ENCODE results near the gene OR9A2. TPM values are rescaled to one million over a fixed set of nuclear protein-coding genes. Genes with fewer than 3 reads are reported as not detected.

Gene OR9A2
- total RNA-seq, 4 donors from 2014 or later: not detected

DNA sequence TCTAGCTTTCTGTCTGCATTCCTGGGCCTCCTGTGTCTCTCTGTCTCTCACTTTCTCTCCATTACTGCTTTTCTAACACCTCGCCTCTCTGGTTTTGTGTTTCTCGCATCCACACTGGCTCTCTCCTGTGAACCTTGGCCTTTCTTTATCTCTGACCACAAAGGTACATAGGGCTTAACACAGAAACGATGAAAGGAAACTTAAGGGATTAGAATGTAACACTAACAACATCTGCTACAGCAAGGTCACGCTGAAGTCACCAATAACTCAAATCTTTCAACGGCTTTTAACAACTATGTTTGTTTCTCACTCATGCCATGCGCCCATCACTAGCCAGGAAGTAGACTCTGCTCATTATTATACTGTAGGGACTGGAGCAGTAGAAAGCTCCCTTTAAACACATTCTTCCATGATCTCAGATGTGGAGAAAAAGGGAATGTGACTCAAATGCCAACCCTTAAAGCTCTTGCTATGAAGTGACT, 15.9 kb upstream of the OR9A2 start:
- 52 to 56% methylated on average over 3 to 6 of the region's 6 CpGs for WGBS, 2 donors (ENCODE audit: low coverage in 1 of 2)
- H3K4me3 ChIP-seq: no peak overlapping the region

DNA sequence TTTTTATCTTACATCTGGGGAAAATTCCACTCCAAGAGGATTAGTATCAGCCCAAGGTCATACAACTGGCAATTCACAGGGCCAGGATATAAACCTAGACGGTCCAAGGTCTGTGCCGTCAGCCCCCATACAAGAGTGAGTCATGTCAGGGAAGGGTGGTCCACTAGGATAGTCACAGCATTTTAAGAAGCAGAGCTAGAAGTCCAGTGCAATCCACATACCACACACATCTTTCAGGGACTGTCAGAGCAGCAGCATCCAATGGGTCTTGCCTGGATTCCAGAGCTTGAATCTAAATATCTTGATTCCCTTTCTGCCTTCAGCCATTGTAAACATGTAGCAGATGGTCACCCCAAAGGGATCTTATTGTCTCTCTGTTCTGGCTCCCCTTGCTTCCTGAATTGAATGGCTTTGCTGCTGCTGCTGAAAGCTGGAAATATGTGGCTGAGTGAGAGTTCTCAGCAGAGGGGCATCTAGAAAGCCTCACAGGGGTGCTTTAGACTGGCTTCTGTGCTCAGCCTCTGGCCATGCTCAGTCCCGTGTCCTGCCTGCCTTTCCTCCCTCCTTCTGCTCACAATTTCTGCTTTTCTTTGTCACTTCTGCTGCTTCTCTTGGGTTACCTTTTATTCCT, 15.3 kb upstream of the OR9A2 start:
- no peak for ATAC-seq
- no peaks in the 10 kb centered on the region for H3K36me3 ChIP-seq
- no peak overlapping the region for H3K27ac ChIP-seq
- no peaks in the 10 kb centered on the region for H3K9me3 ChIP-seq
- TF ChIP-seq POLR2AphosphoS5 (IDR thresholded peaks at IDR 0.05): no peak
- TF ChIP-seq, protein P1, sequence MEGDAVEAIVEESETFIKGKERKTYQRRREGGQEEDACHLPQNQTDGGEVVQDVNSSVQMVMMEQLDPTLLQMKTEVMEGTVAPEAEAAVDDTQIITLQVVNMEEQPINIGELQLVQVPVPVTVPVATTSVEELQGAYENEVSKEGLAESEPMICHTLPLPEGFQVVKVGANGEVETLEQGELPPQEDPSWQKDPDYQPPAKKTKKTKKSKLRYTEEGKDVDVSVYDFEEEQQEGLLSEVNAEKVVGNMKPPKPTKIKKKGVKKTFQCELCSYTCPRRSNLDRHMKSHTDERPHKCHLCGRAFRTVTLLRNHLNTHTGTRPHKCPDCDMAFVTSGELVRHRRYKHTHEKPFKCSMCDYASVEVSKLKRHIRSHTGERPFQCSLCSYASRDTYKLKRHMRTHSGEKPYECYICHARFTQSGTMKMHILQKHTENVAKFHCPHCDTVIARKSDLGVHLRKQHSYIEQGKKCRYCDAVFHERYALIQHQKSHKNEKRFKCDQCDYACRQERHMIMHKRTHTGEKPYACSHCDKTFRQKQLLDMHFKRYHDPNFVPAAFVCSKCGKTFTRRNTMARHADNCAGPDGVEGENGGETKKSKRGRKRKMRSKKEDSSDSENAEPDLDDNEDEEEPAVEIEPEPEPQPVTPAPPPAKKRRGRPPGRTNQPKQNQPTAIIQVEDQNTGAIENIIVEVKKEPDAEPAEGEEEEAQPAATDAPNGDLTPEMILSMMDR (IDR thresholded peaks at IDR 0.05): no peak
- no peak for TF ChIP-seq POLR2A (IDR thresholded peaks at IDR 0.05)
- TF ChIP-seq EP300 (IDR thresholded peaks at IDR 0.05): no peak
- no peak overlapping the region for H3K4me3 ChIP-seq
- no peaks in the 10 kb centered on the region for H3K4me1 ChIP-seq
- WGBS, 2 donors (ENCODE audit: low coverage in 1 of 2): 25 to 54% methylated on average over 1 to 3 of the region's 3 CpGs
- no peaks in the 10 kb centered on the region for H3K27me3 ChIP-seq

More for the DNA sequence above, 15.9 kb upstream of the OR9A2 start:
- H3K27me3 ChIP-seq: no peaks in the 10 kb centered on the region
- no peaks in the 10 kb centered on the region for H3K36me3 ChIP-seq
- no peaks in the 10 kb centered on the region for H3K9me3 ChIP-seq
- no peak overlapping the region for H3K27ac ChIP-seq
- TF ChIP-seq EP300 (IDR thresholded peaks at IDR 0.05): no peak
- TF ChIP-seq POLR2AphosphoS5 (IDR thresholded peaks at IDR 0.05): no peak
- no peak for TF ChIP-seq POLR2A (IDR thresholded peaks at IDR 0.05)
- TF ChIP-seq, protein P1 (IDR thresholded peaks at IDR 0.05): no peak
- no peak for ATAC-seq
- H3K4me1 ChIP-seq: no peaks in the 10 kb centered on the region

DNA sequence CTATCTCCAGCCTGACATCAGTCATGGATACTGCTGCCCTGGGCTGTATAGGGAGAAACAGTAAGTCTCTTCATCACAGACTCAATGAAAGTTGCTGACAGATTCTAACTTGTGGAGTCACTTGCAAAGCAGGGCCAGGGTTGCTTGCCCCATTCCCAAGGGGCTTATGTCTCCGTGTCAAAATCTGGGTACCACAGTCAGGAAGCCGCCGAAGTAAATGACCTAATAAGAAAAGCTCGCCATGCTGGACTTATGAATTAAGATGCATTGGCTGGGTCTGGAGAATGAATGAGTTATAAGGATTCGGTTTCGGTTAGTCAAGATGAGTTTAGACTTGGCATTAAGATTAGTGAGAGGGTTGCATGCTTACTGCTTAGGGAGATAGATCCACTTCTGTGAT, 14.4 kb upstream of the OR9A2 start:
- TF ChIP-seq POLR2A (IDR thresholded peaks at IDR 0.05) (no peak), EP300 (IDR thresholded peaks at IDR 0.05) (no peak), POLR2AphosphoS5 (IDR thresholded peaks at IDR 0.05) (no peak)
- TF ChIP-seq, protein P1 (IDR thresholded peaks at IDR 0.05): no peak
- ATAC-seq: no peak
- Histone ChIP-seq H3K36me3 (no peaks in the 10 kb centered on the region), H3K9me3 (no peaks in the 10 kb centered on the region), H3K27ac (no peak overlapping the region), H3K27me3 (no peaks in the 10 kb centered on the region), H3K4me3 (no peak overlapping the region), H3K4me1 (no peaks in the 10 kb centered on the region)
- 82 to 97% methylated on average over 5 to 6 of the region's 6 CpGs for WGBS, 2 donors (ENCODE audit: low coverage in 1 of 2)

DNA sequence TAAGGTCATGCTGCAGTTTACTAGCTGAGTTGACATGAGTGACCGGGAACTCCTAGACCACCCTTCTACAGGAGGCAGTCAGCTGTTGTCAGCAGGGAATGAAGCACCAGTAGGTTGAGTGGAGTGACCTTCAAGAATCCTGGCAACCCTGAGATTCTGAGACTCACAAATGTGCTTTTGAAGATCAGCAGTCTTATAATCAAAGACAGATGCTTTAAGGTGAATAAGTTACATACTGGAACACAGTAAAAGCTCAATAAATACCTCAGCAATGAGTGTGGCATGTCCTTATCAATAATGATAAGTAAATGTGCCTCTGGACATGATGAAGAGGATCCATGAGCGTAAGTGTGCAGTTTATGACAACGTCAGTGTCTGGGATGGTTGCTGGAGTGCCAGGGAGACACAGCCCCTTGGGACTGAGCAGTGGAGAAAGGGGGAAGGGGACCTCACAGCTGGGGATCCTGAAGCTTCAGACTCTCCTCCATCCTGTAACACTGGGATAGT, 13.3 kb upstream of the OR9A2 start:
- Histone ChIP-seq H3K4me1 (no peaks in the 10 kb centered on the region), H3K9me3 (peaks cover 0 to 3% (median 0%) of the 10 kb centered on the region in 3 donors), H3K27me3 (no peaks in the 10 kb centered on the region), H3K4me3 (no peak overlapping the region), H3K27ac (no peak overlapping the region), H3K36me3 (no peaks in the 10 kb centered on the region)
- TF ChIP-seq EP300 (IDR thresholded peaks at IDR 0.05): no peak
- no peak for TF ChIP-seq POLR2A (IDR thresholded peaks at IDR 0.05)
- 50 to 57% methylated on average over 1 to 3 of the region's 3 CpGs for WGBS, 2 donors (ENCODE audit: low coverage in 1 of 2)
- ATAC-seq: no peak

DNA sequence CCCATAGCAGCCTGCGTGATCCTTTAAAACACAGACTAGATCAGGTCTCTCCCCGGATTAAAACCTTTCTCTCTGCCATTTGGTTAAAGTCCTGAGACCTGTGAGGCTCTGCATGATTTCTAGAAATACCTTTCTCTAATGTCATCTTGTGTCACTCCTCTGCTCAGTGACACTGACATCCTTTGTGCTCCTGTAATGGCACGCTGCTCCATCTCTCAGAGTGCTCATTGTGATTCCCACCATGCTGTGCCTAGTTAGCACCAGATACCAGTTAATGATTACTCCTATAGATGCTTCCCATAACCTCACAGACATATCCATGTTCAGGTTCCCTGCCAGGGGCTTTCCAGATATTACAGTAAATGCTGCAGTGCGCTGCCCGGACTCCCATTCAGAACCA, 11.7 kb upstream of the OR9A2 start:
- Histone ChIP-seq H3K36me3 (no peaks in the 10 kb centered on the region), H3K27me3 (no peaks in the 10 kb centered on the region), H3K9me3 (peaks cover 0 to 13% (median 0%) of the 10 kb centered on the region in 3 donors), H3K4me3 (no peak overlapping the region), H3K4me1 (no peaks in the 10 kb centered on the region), H3K27ac (no peak overlapping the region)
- 85 to 95% methylated on average over 2 to 5 of the region's 5 CpGs for WGBS, 2 donors (ENCODE audit: low coverage in 1 of 2)
- TF ChIP-seq POLR2A (IDR thresholded peaks at IDR 0.05) (no peak), EP300 (IDR thresholded peaks at IDR 0.05) (no peak), POLR2AphosphoS5 (IDR thresholded peaks at IDR 0.05) (no peak)
- TF ChIP-seq, protein P1 (IDR thresholded peaks at IDR 0.05): no peak
- ATAC-seq: no peak

All from gastroesophageal sphincter (tissue), 4 donors.